H9 (cell line): ENCODE results near the gene METTL8. TPM values are rescaled to one million over a fixed set of nuclear protein-coding genes. Genes with fewer than 3 reads are reported as not detected.

Experiments
- DNase-seq: peaks from one replicate; pipeline ENCODE4 v3.0.0-alpha.2; 2017
- H2AFZ ChIP-seq: one replicate; pipeline ENCODE4 v1.6.1; 2013; ENCODE audit warnings: mild to moderate bottlenecking, low read length, control low read depth, moderate library complexity
- H2AK5ac ChIP-seq: 2 replicates; pipeline ENCODE4 v1.6.1; 2013; ENCODE audit warnings: low read length, control low read depth, mixed read lengths; ENCODE audit not compliant: insufficient read length
- H2BK120ac ChIP-seq: one replicate; pipeline ENCODE4 v1.6.1; 2013; ENCODE audit warnings: low read depth, mild to moderate bottlenecking, low read length, control low read depth, inconsistent platforms; ENCODE audit not compliant: poor library complexity, severe bottlenecking
- H2BK12ac ChIP-seq: 2 replicates; pipeline ENCODE4 v1.6.1; 2013; ENCODE audit warnings: low read length, control low read depth, mixed read lengths, low read depth; ENCODE audit not compliant: insufficient read length
- H2BK15ac ChIP-seq: 2 replicates; pipeline ENCODE4 v1.6.1; 2013; ENCODE audit warnings: low read depth, low read length, control low read depth
- H2BK20ac ChIP-seq: one replicate; pipeline ENCODE4 v1.6.1; 2013; ENCODE audit warnings: low read depth, mild to moderate bottlenecking, low read length, control low read depth, inconsistent platforms; ENCODE audit not compliant: poor library complexity, severe bottlenecking
- H2BK5ac ChIP-seq: 2 replicates; pipeline ENCODE4 v1.6.1; 2013; ENCODE audit warnings: low read length, control low read depth, mixed read lengths; ENCODE audit not compliant: insufficient read length
- H3K14ac ChIP-seq: 2 replicates; pipeline ENCODE4 v1.6.1; 2013; ENCODE audit warnings: low read length, control low read depth; ENCODE audit not compliant: insufficient read depth
- H3K18ac ChIP-seq: 2 replicates; pipeline ENCODE4 v1.6.1; 2013; ENCODE audit warnings: low read depth, mild to moderate bottlenecking, mixed read lengths, low read length, control low read depth; ENCODE audit not compliant: insufficient read length
- H3K23ac ChIP-seq: 2 replicates; pipeline ENCODE4 v1.6.1; 2013; ENCODE audit warnings: low read length, control low read depth, mixed read lengths, low read depth; ENCODE audit not compliant: insufficient read length
- H3K23me2 ChIP-seq: 2 replicates; pipeline ENCODE4 v1.6.1; 2013; ENCODE audit warnings: low read depth, mild to moderate bottlenecking, mixed read lengths, low read length, control low read depth; ENCODE audit not compliant: insufficient read length, poor library complexity, severe bottlenecking
- H3K27ac ChIP-seq: 2 replicates; pipeline ENCODE4 v1.5.1; 2013; ENCODE audit warnings: low read length, control low read depth, mixed read lengths, low read depth; ENCODE audit not compliant: insufficient read length
- H3K27me3 ChIP-seq: 2 replicates; pipeline ENCODE4 v1.6.1; 2013; ENCODE audit warnings: low read length, control low read depth, inconsistent platforms; ENCODE audit not compliant: insufficient read depth
- H3K4ac ChIP-seq: 2 replicates; pipeline ENCODE4 v1.6.1; 2013; ENCODE audit warnings: low read depth, mild to moderate bottlenecking, control low read depth, inconsistent platforms, low read length, moderate library complexity
- H3K4me1 ChIP-seq: 2 replicates; pipeline ENCODE4 v1.6.1; 2013; ENCODE audit warnings: low read length, control low read depth, inconsistent platforms; ENCODE audit not compliant: insufficient read depth
- H3K4me2 ChIP-seq: 2 replicates; pipeline ENCODE4 v1.6.1; 2013; ENCODE audit warnings: low read length, control low read depth, mixed read lengths; ENCODE audit not compliant: insufficient read length, insufficient read depth
- H3K56ac ChIP-seq: 2 replicates; pipeline ENCODE4 v1.6.1; 2013; ENCODE audit warnings: low read depth, mild to moderate bottlenecking, mixed read lengths, low read length, control low read depth; ENCODE audit not compliant: insufficient read length
- H3K79me1 ChIP-seq: 2 replicates; pipeline ENCODE4 v1.6.1; 2013; ENCODE audit warnings: low read depth, mild to moderate bottlenecking, moderate library complexity, low read length, control low read depth, inconsistent platforms; ENCODE audit not compliant: insufficient read depth, poor library complexity, severe bottlenecking
- H3K79me2 ChIP-seq: 2 replicates; pipeline ENCODE4 v1.6.1; 2013; ENCODE audit warnings: low read length, control low read depth, inconsistent platforms; ENCODE audit not compliant: insufficient read depth
- H3K9ac ChIP-seq: 2 replicates; pipeline ENCODE4 v1.6.1; 2013; ENCODE audit warnings: low read length, control low read depth, mixed read lengths; ENCODE audit not compliant: insufficient read length; ENCODE audit errors: extremely low read depth
- H3K9me3 ChIP-seq: one replicate; pipeline ENCODE4 v1.6.1; 2013; ENCODE audit warnings: low read depth, low read length, inconsistent platforms; ENCODE audit not compliant: control insufficient read depth
- H3T11ph ChIP-seq: one replicate; pipeline ENCODE4 v1.6.1; 2013; ENCODE audit warnings: mild to moderate bottlenecking, low read length, control low read depth, inconsistent platforms
- H4K20me1 ChIP-seq: one replicate; pipeline ENCODE4 v1.6.1; 2013; ENCODE audit not compliant: control insufficient read depth, insufficient read length, insufficient read depth
- H4K5ac ChIP-seq: 2 replicates; pipeline ENCODE4 v1.6.1; 2013; ENCODE audit warnings: low read depth, mild to moderate bottlenecking, mixed read lengths, low read length, control low read depth; ENCODE audit not compliant: insufficient read length
- H4K8ac ChIP-seq: replicated peaks from 2 replicates; pipeline ENCODE4 v1.6.1; 2013; ENCODE audit warnings: low read length, control low read depth, mixed read lengths, low read depth; ENCODE audit not compliant: insufficient read length
- H4K91ac ChIP-seq: 2 replicates; pipeline ENCODE4 v1.6.1; 2013; ENCODE audit warnings: low read depth, mild to moderate bottlenecking, moderate library complexity, mixed read lengths, low read length, control low read depth; ENCODE audit not compliant: insufficient read length
- H3K27ac Mint-ChIP-seq, 3 experiments: 2 replicates in 2 of 3; 3 replicates in 1 of 3; pipeline ENCODE4 v1.8.0; 2020 to 2021; ENCODE audit warnings: mixed read lengths in 3 of 3, mild to moderate bottlenecking in 1 of 3, moderate library complexity in 1 of 3
- H3K27me3 Mint-ChIP-seq: 2 replicates; pipeline ENCODE4 v1.8.0; 2021; ENCODE audit warnings: low read depth, mild to moderate bottlenecking, moderate library complexity, mixed read lengths
- H3K36me3 Mint-ChIP-seq, 3 experiments: 2 replicates in 2 of 3; 3 replicates in 1 of 3; pipeline ENCODE4 v1.8.0; 2020 to 2021; ENCODE audit warnings: low read depth in 3 of 3, mixed read lengths in 3 of 3; ENCODE audit not compliant: insufficient read depth in 1 of 3
- H3K4me1 Mint-ChIP-seq, 2 experiments: 2 replicates each; pipeline ENCODE4 v1.8.0; 2020; ENCODE audit warnings: mixed read lengths in 2 of 2
- H3K4me3 Mint-ChIP-seq, 2 experiments: 2 replicates in 1 of 2; 3 replicates in 1 of 2; pipeline ENCODE4 v1.8.0; 2020 to 2021; ENCODE audit warnings: mild to moderate bottlenecking in 2 of 2, mixed read lengths in 2 of 2, moderate library complexity in 1 of 2
- H3K9me3 Mint-ChIP-seq, 2 experiments: 2 replicates in 1 of 2; 3 replicates in 1 of 2; pipeline ENCODE4 v1.8.0; 2020; ENCODE audit warnings: mild to moderate bottlenecking in 2 of 2, mixed read lengths in 2 of 2, moderate library complexity in 1 of 2
- WGBS: extraction: QIAGEN DNeasy Blood & Tissue Kit; methylation state at CpG from one replicate; pipeline ENCODE4 v1.1.7; 2013; ENCODE audit warnings: missing lambda C conversion rate, low lambda C conversion rate, mixed read lengths; ENCODE audit not compliant: insufficient read length; ENCODE audit errors: extremely low coverage; 5-methylcytosine and 5-hydroxymethylcytosine counted together
- total RNA-seq: library from RNA; stranded (reverse); gene quantifications from 2 replicates; pipeline ENCODE4 v1.2.1, GENCODE V29; 2021
- TF ChIP-seq, protein P1 (sequence below): fragments of 200-600 bp; sonication (generic); conservative IDR thresholded peaks from 3 replicates; pipeline ENCODE4 v1.8.0; 2021; ENCODE audit warnings: antibody characterized with exemption, mild to moderate bottlenecking

Gene METTL8
- total RNA-seq, 1 experiment from 2014 or later = 40.9 TPM

DNA sequence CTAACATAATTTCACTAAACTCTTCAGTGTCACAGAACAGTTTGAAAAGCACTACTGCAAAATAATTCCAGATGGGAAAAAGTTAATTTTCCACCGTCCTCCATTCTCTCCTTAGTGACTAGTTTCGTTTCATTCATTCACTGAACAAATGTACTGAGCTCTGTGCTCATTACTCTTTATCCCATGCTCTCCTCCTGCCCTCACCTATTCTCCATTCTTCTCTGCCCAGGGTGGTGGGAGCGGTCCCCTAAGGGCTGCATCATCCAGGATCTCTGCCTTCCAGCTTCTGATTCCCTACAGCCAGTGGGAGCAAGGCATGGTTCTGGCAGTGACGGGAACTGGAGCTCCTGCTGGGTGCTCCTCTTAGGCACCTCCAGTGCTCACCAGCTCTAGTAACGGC is 139.2 kb downstream of the METTL8 start:
- Histone ChIP-seq H2BK5ac (no peak overlapping the region), H3T11ph (no peak overlapping the region), H4K91ac (no peak overlapping the region), H2BK15ac (no peak overlapping the region), H4K20me1 (no peaks in the 10 kb centered on the region), H2BK12ac (no peak overlapping the region), H3K27ac (no peak overlapping the region), H3K27me3 (no peaks in the 10 kb centered on the region), H2BK20ac (no peak overlapping the region), H3K4me1 (no peaks in the 10 kb centered on the region), H3K4ac (no peak overlapping the region), H4K5ac (no peak overlapping the region), H3K4me2 (no peak overlapping the region), H3K23me2 (no peaks in the 10 kb centered on the region), H3K79me1 (no peaks in the 10 kb centered on the region), H2BK120ac (no peak overlapping the region), H2AK5ac (no peak overlapping the region), H3K9me3 (no peaks in the 10 kb centered on the region), H3K18ac (no peak overlapping the region), H3K23ac (no peak overlapping the region), H4K8ac (no peak overlapping the region), H3K56ac (no peak overlapping the region), H3K14ac (no peak overlapping the region), H2AFZ (no peak overlapping the region), H3K79me2 (no peaks in the 10 kb centered on the region), H3K9ac (no peak overlapping the region)
- H3K4me1 Mint-ChIP-seq = peaks cover 11 to 18% of the 10 kb centered on the region in 2 experiments
- H3K27me3 Mint-ChIP-seq = no peaks in the 10 kb centered on the region; the same call in 1 of the 2 replicates
- H3K36me3 Mint-ChIP-seq = peaks cover 0 to 7% (median 3%) of the 10 kb centered on the region in 3 experiments; a peak in 3 of 7 replicates
- no peak for DNase-seq
- WGBS = no CpG with 5 or more reads among the region's 5 CpGs
- no peak overlapping the region for H3K4me3 Mint-ChIP-seq
- peaks cover 2 to 4% of the 10 kb centered on the region in 2 experiments; a peak in 3 of 5 replicates for H3K9me3 Mint-ChIP-seq
- H3K27ac Mint-ChIP-seq = no peak overlapping the region
- TF ChIP-seq, protein P1, sequence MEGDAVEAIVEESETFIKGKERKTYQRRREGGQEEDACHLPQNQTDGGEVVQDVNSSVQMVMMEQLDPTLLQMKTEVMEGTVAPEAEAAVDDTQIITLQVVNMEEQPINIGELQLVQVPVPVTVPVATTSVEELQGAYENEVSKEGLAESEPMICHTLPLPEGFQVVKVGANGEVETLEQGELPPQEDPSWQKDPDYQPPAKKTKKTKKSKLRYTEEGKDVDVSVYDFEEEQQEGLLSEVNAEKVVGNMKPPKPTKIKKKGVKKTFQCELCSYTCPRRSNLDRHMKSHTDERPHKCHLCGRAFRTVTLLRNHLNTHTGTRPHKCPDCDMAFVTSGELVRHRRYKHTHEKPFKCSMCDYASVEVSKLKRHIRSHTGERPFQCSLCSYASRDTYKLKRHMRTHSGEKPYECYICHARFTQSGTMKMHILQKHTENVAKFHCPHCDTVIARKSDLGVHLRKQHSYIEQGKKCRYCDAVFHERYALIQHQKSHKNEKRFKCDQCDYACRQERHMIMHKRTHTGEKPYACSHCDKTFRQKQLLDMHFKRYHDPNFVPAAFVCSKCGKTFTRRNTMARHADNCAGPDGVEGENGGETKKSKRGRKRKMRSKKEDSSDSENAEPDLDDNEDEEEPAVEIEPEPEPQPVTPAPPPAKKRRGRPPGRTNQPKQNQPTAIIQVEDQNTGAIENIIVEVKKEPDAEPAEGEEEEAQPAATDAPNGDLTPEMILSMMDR = no peak
